Gastrocnemius medialis (tissue), 4 donors: ENCODE measurements around the gene PGF.

Source experiments
- POLR2A ChIP-seq, 2 donors: fragments of 450-650 bp; IDR thresholded peaks; one replicate each; pipeline ENCODE4 v1.6.1; 2017; ENCODE audit warnings: antibody characterized with exemption in 2 of 2, mild to moderate bottlenecking in 2 of 2, moderate library complexity in 2 of 2
- TF ChIP-seq, protein P1 (sequence below), 5 experiments: fragments of 450-650 bp in 3 of 5; fragments of 200-600 bp in 2 of 5; sonication (generic) in 2 of 5; IDR thresholded peaks in 4 of 5; conservative IDR thresholded peaks in 1 of 5; 1 replicate in 4 of 5; 2 replicates in 1 of 5; pipeline ENCODE4 v1.5.1; 2016 to 2019; ENCODE audit warnings: antibody characterized with exemption in 5 of 5, mild to moderate bottlenecking in 3 of 5, moderate library complexity in 3 of 5

DNA sequence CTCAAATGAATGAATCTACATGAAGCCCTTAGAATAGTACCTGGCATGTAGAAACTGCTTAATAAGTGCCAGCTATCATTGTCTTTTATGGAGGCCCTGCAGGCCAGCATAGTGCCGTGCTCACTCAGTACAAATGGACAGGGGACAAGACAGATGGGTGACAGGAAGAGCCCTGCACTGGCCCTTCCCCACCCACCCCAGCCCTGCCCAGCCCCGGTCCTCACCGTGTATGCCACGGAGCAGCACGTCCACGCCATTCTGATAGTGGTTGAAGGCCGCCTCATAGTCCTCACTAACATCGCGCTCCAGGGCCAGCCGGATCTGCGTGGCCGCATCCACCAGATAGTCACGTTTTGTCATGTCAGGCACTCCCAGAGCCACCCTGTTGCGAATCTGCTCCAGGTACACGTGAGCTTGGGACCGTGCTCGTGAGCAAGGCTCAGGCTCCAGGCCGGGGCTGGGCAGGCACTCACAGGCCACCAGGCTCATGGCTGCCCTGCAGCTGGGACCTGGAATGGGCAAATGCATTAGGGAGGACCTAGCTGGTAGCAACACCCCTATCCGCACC is 34.3 kb downstream of the PGF start:
- TF ChIP-seq, protein P1, sequence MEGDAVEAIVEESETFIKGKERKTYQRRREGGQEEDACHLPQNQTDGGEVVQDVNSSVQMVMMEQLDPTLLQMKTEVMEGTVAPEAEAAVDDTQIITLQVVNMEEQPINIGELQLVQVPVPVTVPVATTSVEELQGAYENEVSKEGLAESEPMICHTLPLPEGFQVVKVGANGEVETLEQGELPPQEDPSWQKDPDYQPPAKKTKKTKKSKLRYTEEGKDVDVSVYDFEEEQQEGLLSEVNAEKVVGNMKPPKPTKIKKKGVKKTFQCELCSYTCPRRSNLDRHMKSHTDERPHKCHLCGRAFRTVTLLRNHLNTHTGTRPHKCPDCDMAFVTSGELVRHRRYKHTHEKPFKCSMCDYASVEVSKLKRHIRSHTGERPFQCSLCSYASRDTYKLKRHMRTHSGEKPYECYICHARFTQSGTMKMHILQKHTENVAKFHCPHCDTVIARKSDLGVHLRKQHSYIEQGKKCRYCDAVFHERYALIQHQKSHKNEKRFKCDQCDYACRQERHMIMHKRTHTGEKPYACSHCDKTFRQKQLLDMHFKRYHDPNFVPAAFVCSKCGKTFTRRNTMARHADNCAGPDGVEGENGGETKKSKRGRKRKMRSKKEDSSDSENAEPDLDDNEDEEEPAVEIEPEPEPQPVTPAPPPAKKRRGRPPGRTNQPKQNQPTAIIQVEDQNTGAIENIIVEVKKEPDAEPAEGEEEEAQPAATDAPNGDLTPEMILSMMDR (IDR thresholded peaks at IDR 0.05 in 4 of 5, conservative IDR thresholded peaks at IDR 0.05 in 1 of 5) = no peak
- TF ChIP-seq POLR2A (IDR thresholded peaks at IDR 0.05) = no peak
